Suppressor macrophage treated with lipopolysaccharide for 4 hours (primary cell): ENCODE data around the gene VPS16.

Source experiments
- DNase-seq: peaks from one replicate; pipeline ENCODE4 v3.0.0-alpha.2; 2020

Gene VPS16

DNA sequence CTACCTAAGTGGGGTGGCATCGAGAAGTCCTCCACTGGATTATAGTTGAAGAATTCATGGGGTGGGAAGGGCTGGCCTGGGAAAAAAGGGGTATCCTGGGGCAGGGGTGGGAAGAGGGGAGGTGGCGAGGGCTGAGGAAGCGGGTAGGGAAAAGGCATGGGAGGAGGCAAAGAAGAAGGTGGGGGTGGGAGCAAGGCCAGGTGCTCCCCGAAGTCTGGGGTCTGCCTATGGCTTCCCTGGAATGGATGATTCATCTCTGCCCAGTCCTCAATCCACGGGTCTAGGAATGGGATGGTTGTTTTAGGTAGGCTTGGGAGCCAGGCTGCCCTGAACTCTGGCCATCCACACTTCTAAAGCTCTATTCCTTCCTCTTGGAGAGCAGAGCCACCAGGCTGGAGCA, 4.5 kb upstream of the VPS16 start:
- no peak for DNase-seq

DNA sequence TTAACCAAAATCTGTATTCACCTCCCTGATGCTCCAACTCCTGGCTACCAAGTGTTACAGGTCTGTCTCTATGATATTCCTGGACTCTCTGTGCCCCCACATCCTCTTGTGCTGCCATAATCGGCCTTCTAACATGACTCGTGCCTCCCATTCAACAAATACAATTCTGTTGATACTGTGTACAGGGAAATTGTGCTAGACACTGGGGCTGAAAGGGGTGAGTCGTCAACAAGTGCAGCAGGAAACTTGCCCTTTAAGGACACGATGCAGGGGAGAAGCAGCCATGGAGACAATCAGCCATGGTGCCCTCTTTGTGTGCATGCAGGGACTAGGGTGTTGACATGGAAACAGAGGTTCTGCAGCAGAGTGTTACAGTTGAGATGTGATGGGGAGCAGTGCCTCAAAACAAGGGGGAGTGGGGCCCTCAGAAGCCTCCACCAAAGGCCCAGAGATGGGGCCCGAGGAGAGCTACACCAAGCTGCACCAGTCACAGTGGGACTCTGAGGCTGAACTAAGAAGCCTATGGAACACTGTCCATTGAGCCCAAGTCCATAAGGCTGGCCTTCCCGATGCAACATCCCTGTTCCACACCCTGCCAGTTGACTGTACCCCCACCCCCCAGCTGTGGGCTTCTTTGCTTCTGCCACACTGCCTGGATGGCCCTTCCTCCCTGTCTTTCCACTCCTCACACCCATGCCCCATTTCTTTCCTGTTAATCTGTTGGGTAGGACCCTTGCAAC, 3.2 kb upstream of the VPS16 start:
- no peak for DNase-seq

DNA sequence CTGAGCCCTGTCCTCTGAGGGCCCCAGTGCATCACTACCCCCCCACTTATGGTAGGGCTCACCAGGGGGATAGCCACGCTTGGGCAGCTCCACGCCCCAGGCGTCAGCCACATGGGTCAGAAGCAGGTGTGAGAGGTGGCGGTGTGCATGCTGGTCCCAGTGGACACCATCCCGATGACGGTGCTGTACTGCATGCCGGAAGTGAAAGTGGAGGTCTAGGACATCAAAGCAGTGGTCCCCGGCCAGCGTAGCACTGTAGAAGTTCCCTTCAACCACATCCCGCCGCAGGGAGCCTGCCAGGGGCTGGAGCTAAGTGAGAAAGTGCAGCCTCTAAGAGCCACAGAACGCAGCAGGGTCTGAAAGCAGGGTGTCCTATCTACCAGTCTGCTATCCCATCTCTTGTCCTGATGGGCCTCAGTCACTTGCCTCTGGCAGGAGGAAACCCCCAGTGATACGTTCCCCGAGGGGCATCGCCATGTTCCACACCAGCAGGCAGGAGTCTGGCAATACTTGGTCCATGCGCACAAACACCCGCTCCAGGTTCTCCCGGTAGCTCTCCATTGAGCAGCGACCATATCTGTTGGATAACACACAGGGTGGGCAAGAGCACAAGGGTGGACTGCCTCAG, 2.3 kb upstream of the VPS16 start:
- DNase-seq: no peak

DNA sequence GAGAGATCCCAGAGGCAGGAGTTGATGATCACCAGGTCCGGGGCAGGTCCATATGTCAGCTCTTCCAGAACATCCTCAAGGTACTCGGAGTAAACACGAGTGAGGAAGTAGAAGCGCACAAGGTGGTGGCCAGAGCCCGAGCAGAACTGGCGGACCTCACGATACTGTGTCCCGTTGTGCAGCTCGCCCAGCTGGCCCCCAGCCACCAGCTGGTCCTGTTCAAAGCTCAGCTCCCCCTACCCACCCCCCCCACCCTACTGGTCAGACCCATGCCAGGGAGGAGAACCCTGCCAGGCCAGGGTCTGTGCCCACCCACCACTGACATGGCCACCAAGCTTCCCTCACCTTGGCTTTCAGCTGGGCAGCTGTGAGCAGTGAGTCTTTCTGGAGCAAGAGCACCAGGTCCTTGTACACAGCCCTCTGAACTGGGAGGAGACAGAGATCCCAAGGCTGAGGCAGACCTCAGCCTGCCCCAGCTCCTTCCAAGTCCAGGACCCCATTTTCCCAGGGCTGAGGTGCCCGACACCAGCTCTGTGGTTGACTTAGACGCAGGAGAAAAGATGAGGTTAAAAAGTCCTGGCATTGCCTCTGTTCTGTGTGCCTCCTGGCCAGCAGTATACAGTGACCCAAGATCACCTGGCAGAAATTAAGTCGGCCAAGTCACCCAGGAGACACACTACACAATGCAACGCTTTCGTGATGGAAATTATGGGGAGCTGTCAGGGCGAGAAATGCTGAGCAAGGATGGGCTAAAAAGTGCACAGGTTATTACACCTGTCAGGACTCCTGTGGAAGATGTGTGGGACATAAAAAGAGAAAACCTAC, 1.5 kb upstream of the VPS16 start:
- DNase-seq: no peak

DNA sequence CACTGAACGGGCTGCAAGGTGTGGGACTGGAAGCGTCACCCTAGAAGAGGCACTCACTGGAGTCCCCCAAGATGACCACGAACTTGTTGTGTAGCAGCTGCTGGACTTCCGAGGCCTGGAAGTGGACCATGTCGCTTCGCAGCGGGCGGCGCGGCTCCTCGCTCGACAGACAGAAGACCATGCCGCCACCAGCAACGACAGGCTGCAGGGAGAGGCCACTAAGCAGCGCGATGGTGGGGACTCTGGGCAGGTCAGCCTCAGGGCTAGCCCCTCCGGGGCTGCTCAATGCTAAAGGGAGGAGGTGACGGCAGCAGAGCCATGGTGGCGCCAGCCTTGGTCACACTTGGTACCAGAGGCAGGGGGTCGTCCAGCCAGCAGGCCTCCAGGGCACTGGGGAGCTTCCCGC, 810 bp upstream of the VPS16 start:
- no peak for DNase-seq

DNA sequence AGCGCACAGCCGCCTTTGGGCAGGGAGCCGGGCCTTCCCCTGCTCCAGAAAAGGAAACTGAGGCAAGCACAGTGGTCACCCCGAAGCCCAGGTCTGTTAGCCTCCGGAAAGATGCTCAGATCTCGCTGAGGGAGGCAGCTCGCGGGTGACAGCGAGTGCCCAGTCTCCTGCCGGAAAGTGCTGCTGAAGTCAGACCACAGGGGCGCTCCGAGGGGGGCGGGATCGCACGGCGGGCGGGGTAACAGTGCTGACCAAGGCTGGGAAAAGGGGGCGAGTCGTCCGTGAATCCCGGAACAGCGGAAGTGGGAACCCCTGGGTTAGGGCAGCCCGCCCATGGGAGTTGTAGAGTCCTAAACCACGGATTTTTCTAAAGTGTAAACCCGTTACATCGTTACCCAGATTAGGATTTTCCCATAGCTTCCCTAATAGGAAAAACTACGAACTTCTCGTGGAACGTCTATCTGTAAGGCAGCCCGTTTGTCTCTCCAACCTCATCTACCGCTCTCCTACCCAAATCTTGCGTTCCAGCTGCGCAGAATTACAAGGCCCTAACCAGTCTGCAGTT, 504 bp downstream of the VPS16 start:
- peak; percentile 66 for DNase-seq

DNA sequence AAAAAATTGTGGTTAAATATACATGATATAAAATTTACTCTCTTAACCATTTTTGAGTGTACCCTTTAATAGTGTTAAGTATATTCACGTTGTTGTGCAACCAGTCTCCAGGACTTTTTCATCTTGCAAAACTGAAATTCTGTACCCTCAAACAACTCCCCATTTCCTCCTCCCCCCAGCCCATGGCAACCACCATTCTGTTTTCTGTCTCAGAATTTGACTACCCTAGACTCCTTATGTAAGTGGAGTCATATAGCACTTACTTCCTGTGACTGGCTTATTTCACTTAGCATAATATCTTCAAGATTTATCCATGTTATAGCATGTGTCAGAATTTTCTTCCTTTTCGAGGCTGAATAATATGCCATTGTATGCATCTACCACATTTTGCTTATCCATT, 5.1 kb downstream of the VPS16 start:
- DNase-seq: peak; percentile 30

DNA sequence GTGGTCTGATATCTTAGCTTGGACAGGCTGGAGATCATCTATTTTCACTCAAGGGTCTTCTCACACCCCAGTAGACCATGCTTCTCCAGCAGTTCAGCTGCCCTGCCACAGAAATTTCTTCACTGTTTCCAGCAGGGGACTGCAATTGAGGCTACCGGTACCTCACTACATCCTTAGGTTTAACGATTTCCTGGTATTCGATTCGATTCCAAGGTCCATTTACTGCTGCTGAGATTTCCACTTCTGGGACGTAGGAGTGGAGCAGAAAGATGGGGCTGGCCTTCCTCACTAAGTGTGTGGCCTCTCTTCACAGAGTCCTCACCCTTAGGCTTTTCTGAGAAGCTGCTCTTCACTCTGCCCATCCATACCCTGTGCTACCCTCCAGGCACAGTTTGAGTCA, 6.2 kb downstream of the VPS16 start:
- DNase-seq: no peak

DNA sequence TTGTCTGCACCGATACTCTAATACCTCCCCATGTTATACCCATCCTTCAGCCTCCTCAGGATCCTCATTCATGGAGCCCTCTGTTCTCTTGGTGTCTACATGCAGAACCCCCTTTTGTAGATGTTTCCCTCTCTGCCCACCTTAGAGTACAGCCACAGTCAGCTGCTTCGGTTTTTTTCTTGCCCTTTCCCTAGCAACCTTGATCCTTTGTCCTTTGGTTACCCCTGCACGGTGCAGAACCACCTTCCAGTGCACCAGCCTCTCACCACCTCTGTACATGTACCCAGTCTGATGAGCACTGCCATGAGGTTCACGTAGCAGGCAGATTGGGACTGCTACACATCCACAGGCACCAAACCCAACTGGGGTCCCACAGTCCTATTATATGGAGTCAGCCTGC, 7.3 kb downstream of the VPS16 start:
- DNase-seq: no peak

DNA sequence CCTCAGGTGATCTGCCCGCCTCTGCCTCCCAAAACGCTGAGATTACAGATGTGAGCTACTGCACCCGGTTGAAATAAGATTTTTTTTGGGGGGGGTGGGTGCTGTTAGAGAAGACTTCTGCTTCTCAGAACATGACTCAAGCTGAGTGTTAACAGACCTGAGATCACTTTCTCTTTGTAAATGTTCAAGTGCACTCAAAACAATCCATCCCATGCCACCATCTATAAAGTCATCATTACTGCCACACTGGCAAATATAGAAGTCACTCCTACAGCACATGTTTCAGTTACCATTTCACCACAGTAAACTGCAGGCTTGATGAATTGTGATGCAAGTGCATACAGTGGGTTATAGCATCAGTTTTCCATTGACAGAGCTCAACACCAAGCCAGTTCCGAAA, 9.0 kb downstream of the VPS16 start:
- peak; percentile 44 for DNase-seq

DNA sequence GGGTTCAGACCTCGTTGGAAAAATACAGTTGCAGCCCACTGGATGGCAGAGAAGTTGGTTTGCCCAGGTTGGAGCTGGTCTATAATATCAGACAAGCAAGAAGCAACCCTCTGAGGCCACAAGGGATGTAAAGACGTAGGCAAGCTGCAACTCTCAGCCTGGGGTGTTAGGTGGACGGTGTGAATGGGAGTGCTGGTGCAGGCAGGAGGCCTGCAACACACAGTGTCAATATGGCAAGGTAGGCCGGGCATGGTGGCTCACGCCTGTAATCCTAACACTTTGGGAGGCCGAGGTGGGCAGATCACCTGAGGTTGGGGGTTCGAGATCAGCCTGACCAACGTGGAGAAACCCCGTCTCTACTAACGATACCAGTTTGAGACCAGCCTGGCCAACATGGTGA, 10.5 kb downstream of the VPS16 start:
- no peak for DNase-seq

DNA sequence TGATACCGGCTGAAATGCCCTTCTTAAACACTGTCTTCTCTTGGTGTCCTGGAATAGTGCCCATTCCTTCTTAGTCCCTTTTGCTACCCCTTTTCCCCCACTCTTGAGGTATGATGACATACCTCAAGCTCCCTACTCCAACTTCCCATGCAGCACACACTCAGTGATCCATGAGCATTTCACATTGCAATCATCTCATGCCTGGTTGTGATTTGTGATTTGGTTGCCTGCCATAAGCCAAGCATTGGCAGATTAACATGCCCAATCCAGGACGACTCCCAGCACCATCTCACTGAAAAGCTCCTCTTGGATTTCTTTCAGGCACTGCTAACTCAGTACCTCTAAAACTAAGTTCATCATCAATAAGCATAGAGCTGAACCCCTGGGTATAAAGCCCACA, 18.0 kb downstream of the VPS16 start:
- DNase-seq: no peak

DNA sequence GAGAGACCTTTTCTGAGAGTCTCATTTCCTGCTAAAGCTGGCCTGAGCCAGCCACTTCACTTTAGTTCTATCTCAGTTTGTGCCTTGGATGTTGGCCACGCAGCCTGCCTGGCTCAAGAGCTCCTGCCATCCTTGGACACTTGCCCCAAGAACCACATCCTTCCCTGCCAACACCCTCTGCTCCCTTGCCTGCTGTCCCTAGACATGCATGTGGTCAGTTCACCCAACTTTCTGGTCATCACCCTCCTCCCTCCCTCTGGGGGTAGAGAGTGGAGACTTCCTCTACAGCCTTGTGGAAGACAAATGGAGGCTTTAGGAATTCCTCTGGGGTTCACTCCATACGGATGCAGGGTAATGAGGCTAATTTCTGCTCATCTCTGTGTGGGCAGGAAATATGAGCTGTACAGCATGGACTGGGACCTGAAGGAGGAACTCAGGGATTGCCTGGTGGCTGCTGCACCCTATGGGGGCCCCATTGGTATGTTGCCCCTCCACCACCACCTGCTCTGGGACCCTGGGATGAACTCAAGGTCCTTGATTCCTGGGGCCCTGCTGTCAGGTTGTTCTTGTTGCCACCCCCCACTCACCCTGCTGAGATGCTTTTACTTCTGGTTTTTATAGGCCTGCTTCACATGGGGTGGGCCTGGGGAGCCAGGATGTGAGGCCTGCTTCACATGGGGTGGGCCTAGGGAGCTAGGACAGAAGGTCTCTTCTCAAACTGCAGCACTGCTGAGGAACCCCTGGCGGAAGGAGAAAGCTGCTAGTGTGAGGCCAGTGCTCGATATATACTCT, 19.0 kb downstream of the VPS16 start:
- no peak for DNase-seq

DNA sequence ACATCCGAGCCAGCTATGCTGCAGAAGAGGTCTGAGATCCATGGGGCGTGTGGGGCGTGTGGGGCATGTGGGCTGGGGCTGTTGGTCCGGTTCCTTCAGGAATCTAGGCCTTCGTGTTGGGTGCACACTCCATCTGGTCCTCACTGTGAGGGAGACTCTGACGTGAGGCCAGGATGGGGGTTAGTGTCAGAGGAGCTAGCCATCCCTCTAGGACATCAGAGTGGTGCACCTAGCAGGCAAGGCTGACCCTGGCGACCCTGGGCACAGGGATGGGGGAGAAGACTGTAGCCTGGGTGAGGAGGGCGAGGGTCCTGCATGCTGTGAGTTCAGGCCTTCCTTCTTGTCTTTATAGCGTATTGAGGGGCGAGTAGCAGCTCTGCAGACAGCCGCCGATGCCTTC, 24.1 kb downstream of the VPS16 start:
- DNase-seq: no peak

DNA sequence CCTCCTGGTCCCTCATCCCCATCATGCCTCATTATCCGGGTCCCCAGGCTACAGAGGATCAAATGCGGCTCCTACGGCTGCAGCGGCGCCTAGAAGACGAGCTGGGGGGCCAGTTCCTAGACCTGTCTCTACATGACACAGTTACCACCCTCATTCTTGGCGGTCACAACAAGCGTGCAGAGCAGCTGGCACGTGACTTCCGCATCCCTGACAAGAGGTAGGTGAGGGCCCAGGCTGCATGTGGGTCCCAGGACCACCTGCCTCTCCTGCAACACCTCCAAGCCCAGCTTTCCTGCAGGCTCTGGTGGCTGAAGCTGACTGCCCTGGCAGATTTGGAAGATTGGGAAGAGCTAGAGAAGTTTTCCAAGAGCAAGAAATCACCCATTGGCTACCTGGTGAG, 24.6 kb downstream of the VPS16 start:
- DNase-seq: no peak

DNA sequence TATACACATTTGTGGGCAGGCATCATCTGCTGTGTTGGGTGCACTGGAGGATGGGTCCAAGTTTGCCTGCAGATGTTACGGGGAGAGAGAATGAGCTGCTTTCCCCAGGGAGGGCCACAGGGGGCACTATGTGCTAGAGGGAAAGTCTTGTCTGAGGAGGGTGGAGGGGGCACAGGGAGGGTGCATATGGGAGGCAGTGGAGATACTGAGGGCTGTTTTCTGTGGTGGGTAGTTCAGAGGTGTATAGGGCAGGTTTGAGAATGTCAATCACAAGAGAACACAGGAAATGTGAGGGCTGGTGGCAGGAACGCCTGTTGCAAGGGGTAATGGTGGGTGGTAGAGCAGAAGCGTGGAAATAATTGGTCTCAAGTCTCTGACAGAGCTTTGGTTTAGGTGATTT, 25.1 kb downstream of the VPS16 start:
- DNase-seq: peak; percentile 34

DNA sequence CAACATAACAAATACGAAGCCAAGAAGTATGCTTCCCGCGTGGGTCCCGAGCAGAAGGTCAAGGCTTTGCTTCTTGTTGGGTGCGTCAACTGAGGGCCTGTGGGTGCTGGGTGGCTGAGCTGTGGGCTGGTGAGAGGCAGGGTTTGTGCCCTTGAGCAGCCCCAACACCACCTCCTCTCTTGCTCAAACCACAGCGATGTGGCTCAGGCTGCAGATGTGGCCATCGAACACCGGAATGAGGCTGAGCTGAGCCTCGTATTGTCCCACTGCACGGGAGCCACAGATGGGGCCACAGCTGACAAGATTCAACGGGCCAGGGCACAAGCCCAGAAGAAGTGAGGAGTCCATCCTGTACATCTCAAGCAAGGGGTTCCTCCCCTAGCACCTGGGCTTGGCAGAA, 25.7 kb downstream of the VPS16 start:
- DNase-seq: no peak

DNA sequence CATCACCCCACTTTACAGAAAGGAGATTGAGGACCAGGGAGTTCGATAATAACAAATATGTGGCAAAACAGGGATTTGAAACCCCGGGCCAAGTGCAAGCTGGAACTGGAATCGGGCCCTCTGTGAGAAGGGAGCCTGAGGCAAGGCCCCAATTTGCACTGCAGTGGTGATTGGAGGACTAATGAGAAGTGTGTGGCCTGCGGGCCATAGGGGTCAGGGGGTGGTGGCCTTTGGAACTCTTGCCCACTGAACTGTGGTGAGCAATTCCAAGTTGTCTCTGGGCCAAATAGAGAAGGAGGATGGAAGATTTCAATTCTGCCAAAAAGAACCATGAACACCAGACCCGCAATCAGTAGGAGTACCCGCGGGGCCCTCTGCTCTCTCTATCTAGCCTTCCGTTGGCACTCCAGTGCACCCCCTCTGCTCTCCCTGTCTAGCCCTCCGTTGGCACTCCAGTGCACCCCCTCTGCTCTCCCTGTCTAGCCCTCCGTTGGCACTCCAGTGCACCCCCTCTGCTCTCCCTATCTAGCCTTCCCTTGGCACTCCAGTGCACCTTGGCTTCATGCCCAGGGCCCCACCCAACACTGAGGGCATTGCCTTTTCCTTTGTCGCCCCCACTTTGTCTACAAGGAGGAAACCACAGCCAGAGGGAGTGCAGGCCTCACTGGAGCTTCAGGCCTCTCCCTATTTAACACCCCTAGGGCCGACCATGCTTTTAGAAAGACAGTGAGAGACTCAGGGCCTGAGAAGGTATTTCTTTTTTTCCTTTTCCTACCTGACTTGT, 26.7 kb downstream of the VPS16 start:
- DNase-seq: no peak

DNA sequence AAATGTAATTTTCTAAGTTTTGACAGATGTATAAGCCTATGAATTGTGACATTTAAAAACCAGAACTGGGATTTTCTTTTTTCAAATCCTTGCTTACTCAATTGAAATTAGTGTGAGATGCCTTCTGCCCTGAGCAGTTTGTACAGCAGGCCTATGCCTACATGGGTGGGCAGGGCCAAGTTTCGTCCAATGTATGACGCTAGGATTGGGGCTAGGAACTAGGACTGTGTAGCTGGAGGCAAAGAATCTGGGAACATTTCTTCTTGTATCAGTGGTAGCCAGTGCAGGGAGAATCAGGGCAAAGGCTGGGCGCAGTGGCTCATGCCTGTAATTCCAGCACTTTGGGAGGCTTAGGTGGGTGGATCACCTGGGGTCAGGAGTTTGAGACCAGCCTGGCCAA, 28.8 kb downstream of the VPS16 start:
- DNase-seq: no peak

DNA sequence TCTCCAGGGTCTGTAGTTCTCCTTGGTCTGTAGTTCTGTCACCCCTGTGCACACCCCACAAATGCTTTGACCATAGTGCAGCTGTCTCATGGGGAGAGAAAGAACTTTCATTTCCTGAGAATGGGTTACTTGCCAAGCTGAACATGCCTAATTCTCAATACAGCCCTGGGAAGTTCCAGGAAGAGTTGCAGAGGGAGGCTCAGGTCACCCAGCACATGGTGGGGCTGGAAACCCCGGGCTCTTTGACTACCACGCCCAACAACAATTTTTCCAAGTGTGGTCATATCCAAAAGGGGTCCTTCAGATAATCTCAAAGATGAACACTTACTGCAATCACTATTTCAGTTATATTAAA, 30.5 kb downstream of the VPS16 start:
- DNase-seq: peak; percentile 88

DNA sequence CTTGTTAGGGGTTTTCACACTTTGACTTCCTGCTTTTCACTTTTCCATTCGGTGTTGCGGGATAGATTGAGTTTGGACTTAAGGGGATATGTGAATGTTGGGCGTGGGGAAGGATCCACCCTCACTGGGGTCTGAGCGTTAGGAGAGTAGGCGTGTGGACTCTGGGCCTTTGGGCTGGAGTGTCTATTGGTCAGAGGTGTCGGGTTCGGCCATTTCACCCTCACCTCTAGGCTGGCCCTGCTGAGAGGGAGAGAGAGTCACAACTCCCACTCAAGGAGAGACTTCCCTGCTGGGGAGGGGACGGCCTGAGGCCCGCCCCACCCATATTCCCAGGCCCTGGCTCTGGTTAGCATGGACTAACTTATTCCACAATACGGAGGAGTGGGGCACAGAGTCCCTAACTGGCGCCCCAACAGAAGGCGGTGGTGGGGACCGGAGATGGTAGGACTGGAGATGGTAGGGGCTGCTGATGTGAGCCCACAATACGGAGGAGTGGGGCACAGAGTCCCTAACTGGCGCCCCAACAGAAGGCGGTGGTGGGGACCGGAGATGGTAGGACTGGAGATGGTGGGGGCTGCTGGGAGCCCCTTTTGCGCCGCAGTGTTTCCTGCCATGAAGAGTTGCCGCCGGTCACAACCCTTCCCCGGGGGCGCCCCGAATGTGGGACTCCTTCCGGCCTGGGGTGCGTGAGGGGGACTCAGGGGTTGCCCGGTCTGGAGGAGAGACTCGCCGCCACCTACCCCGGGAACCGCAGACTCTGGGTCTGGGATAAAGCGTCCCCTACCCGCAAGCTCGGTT, 31.3 kb downstream of the VPS16 start:
- no peak for DNase-seq
